Brain microvascular endothelial cell (primary cell): ENCODE results near the gene NFAM1.

Source experiments
- DNase-seq: peaks from one replicate; pipeline ENCODE4 v3.0.0-alpha.2; 2020
- H3K27ac ChIP-seq: fragments of 250-450 bp; sonication (Bioruptor Pico); 2 replicates; pipeline ENCODE4 v1.5.1; 2020; ENCODE audit warnings: mild to moderate bottlenecking, moderate library complexity
- H3K27me3 ChIP-seq: fragments of 250-450 bp; sonication (Bioruptor Pico); replicated peaks from 2 replicates; pipeline ENCODE4 v1.5.1; 2020; ENCODE audit warnings: mild to moderate bottlenecking
- H3K36me3 ChIP-seq: fragments of 250-450 bp; sonication (Bioruptor Pico); replicated peaks from 2 replicates; pipeline ENCODE4 v1.5.1; 2020; ENCODE audit warnings: mild to moderate bottlenecking
- H3K4me3 ChIP-seq: 2 replicates; pipeline ENCODE4 v1.5.1; 2011; ENCODE audit warnings: low read depth, mild to moderate bottlenecking, control low read depth, low read length, moderate library complexity
- CTCF ChIP-seq: IDR thresholded peaks from 2 replicates; pipeline ENCODE4 v1.5.1; 2011; ENCODE audit warnings: low read depth, mild to moderate bottlenecking, moderate library complexity, low read length, control low read depth, inconsistent platforms; ENCODE audit errors: missing control alignments
- in situ Hi-C: cut with HindIII; loops from 2 replicates; pipeline ENCODE4 v1.10.0; 2017; ENCODE audit warnings: low sequenced_read_pairs, low pct_ligation_motif_present

Gene NFAM1

GRCh38 chr22:42432020-42432596, at the start of gene NFAM1:
Gene NFAM1, minus strand, starts transcription at chr22:42432403. Its CDS starts 46 bp downstream, at chr22:42432357.
- Histone ChIP-seq H3K4me3 (no peak within 1 kb of the TSS), H3K27me3 (peaks cover 41% of the 10 kb centered on the region), H3K36me3 (no peaks in the 10 kb centered on the region), H3K27ac (no peak within 1 kb of the TSS)
- in situ Hi-C loops = no loop called here
- DNase-seq = no peak
- TF ChIP-seq CTCF = no peak

- no peak for TF ChIP-seq CTCF
- Histone ChIP-seq H3K27me3 (no peaks in the 10 kb centered on the region), H3K4me3 (no peak overlapping the region), H3K36me3 (no peaks in the 10 kb centered on the region), H3K27ac (no peak overlapping the region)
- no peak for DNase-seq
- in situ Hi-C loops = no loop called here
Observed at GRCh38 chr22:42475122-42475521, 42.9 kb upstream of the NFAM1 start.

GRCh38 chr22:42473484-42474193, 41.4 kb upstream of the NFAM1 start:
- in situ Hi-C loops = no loop called here
- Histone ChIP-seq H3K4me3 (no peak overlapping the region), H3K27ac (no peak overlapping the region), H3K27me3 (no peaks in the 10 kb centered on the region), H3K36me3 (no peaks in the 10 kb centered on the region)
- peak; percentile 75 for TF ChIP-seq CTCF
- peak; percentile 62 for DNase-seq

GRCh38 chr22:42472671-42473070, 40.5 kb upstream of the NFAM1 start:
- Histone ChIP-seq H3K27me3 (no peaks in the 10 kb centered on the region), H3K27ac (no peak overlapping the region), H3K4me3 (no peak overlapping the region), H3K36me3 (no peaks in the 10 kb centered on the region)
- no peak for DNase-seq
- no peak for TF ChIP-seq CTCF
- in situ Hi-C loops = no loop called here

- Histone ChIP-seq H3K27ac (no peak overlapping the region), H3K36me3 (no peaks in the 10 kb centered on the region), H3K4me3 (no peak overlapping the region), H3K27me3 (no peaks in the 10 kb centered on the region)
- TF ChIP-seq CTCF = no peak
- in situ Hi-C loops = no loop called here
- DNase-seq = no peak
Observed at GRCh38 chr22:42471441-42471840, 39.2 kb upstream of the NFAM1 start.
